Prostate gland (tissue), 2 donors: ENCODE results near the gene CHST11. TPM values are rescaled to one million over a fixed set of nuclear protein-coding genes. Genes with fewer than 3 reads are reported as not detected.

ENCODE experiments used
- DNase-seq: peaks from one replicate; pipeline ENCODE4 v3.0.0-alpha.2; 2019; ENCODE audit warnings: low spot score
- H3K27ac ChIP-seq, 2 donors: fragments of 200-600 bp; sonication (generic); 2 replicates each; pipeline ENCODE4 v1.5.1; 2017 to 2019
- H3K27me3 ChIP-seq: fragments of 200-600 bp; sonication (generic); replicated peaks from 2 replicates; pipeline ENCODE4 v1.5.1; 2019; ENCODE audit not compliant: insufficient read depth
- H3K36me3 ChIP-seq, 2 donors: fragments of 200-600 bp; sonication (generic); 1 replicate in 1 of 2; 2 replicates in 1 of 2; pipeline versions ENCODE4 v1.5.1 to v1.8.1; 2017 to 2019
- H3K4me1 ChIP-seq: fragments of 200-600 bp; sonication (generic); replicated peaks from 2 replicates; pipeline ENCODE4 v1.5.1; 2019
- H3K4me3 ChIP-seq, 2 donors: fragments of 200-600 bp; sonication (generic); 2 replicates each; pipeline ENCODE4 v1.5.1; 2017 to 2019
- H3K9me3 ChIP-seq: fragments of 200-600 bp; sonication (generic); 2 replicates; pipeline ENCODE4 v1.5.1; 2017
- POLR2A ChIP-seq: fragments of 450-650 bp; IDR thresholded peaks from one replicate; pipeline ENCODE4 v1.6.1; 2016; ENCODE audit warnings: antibody characterized with exemption, mild to moderate bottlenecking
- POLR2AphosphoS5 ChIP-seq: sonication (generic); formaldehyde crosslinking; IDR thresholded peaks from one replicate; pipeline ENCODE4 v1.6.1; 2017; ENCODE audit warnings: antibody characterized with exemption
- WGBS: methylation state at CpG from one replicate; pipeline ENCODE4 v1.1.5; 2018; 5-methylcytosine and 5-hydroxymethylcytosine counted together
- intact Hi-C: fragments of 100-400 bp; cut with DNase I; formaldehyde crosslinking; loops from one replicate; pipeline ENCODE4 v1.14.2; 2022
- total RNA-seq, 2 donors: library from RNA; depleted of rRNA; stranded (reverse); fragments of >200 nt; gene quantifications; one replicate each; pipeline ENCODE4 v1.1.0, GENCODE V29; 2016
- TF ChIP-seq, protein P1 (sequence below), 4 experiments: fragments of 200-600 bp in 2 of 4; fragments of 450-650 bp in 2 of 4; sonication (generic) in 2 of 4; IDR thresholded peaks; 1 replicate in 3 of 4; 2 replicates in 1 of 4; pipeline ENCODE4 v1.5.1; 2016 to 2019; ENCODE audit warnings: antibody characterized with exemption in 4 of 4, mild to moderate bottlenecking in 2 of 4, moderate library complexity in 2 of 4

Gene CHST11
- total RNA-seq, 2 donors from 2014 or later: 10.4 to 25.4 TPM

DNA sequence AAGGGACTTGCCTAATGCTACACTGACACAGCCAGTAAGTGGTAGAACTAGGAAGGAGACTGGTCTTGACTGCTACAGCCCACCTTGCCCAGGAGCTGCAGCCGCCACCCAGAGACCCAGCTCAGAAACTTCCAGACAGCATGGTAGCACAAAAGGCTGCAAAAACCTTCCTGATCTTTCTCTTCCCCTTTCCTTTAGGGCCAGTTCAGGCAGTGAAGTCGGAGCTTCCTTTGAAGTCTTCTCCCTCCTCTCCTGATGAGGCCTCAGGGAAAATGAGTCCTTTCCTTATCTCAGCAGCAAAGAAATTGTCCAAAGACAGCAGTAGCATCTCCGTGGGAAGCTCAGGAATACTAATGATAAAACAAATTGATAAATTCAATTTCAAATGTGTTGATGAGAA lies 21.0 kb upstream of the CHST11 start:
- 61% methylated on average over 3 of the region's 3 CpGs for WGBS
- H3K36me3 ChIP-seq: no peaks in the 10 kb centered on the region
- TF ChIP-seq POLR2A (no peak), POLR2AphosphoS5 (no peak)
- TF ChIP-seq, protein P1, sequence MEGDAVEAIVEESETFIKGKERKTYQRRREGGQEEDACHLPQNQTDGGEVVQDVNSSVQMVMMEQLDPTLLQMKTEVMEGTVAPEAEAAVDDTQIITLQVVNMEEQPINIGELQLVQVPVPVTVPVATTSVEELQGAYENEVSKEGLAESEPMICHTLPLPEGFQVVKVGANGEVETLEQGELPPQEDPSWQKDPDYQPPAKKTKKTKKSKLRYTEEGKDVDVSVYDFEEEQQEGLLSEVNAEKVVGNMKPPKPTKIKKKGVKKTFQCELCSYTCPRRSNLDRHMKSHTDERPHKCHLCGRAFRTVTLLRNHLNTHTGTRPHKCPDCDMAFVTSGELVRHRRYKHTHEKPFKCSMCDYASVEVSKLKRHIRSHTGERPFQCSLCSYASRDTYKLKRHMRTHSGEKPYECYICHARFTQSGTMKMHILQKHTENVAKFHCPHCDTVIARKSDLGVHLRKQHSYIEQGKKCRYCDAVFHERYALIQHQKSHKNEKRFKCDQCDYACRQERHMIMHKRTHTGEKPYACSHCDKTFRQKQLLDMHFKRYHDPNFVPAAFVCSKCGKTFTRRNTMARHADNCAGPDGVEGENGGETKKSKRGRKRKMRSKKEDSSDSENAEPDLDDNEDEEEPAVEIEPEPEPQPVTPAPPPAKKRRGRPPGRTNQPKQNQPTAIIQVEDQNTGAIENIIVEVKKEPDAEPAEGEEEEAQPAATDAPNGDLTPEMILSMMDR (IDR thresholded peaks at IDR 0.05): no peak

DNA sequence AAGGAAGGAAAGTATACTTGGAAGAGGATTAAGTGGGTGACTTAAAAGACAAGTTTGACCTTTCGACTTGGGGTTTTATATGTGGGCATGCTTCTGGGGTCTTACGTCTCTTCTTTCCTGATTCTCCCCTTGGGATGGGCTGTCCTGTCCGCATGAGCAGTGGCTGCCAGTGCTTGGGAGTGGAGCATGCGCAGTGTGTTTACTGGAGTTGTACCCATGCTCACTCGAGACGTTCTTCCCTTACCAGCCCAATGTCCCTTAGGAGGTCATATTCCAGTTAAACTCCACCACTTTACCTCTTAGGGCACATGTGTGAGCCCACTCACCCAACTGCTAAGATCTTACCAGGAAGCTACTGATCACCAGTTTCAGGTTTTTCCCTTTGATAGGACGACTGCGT lies 20.0 kb upstream of the CHST11 start:
- WGBS: 92% methylated on average over 8 of the region's 8 CpGs
- intact Hi-C loops: no loop called here
- no peaks in the 10 kb centered on the region for H3K27me3 ChIP-seq
- H3K36me3 ChIP-seq: no peaks in the 10 kb centered on the region
- no peak overlapping the region for H3K4me3 ChIP-seq
- H3K4me1 ChIP-seq: no peaks in the 10 kb centered on the region
- H3K27ac ChIP-seq: no peak overlapping the region
- DNase-seq: no peak
- TF ChIP-seq POLR2AphosphoS5 (no peak), POLR2A (no peak)
- TF ChIP-seq, protein P1 (IDR thresholded peaks at IDR 0.05): no peak
- H3K9me3 ChIP-seq: no peaks in the 10 kb centered on the region

More for the DNA sequence above, 21.0 kb upstream of the CHST11 start:
- Histone ChIP-seq H3K4me3 (no peak overlapping the region), H3K9me3 (no peaks in the 10 kb centered on the region), H3K27ac (no peak overlapping the region), H3K4me1 (no peaks in the 10 kb centered on the region), H3K27me3 (no peaks in the 10 kb centered on the region)
- no peak for DNase-seq
- intact Hi-C loops: no loop called here

DNA sequence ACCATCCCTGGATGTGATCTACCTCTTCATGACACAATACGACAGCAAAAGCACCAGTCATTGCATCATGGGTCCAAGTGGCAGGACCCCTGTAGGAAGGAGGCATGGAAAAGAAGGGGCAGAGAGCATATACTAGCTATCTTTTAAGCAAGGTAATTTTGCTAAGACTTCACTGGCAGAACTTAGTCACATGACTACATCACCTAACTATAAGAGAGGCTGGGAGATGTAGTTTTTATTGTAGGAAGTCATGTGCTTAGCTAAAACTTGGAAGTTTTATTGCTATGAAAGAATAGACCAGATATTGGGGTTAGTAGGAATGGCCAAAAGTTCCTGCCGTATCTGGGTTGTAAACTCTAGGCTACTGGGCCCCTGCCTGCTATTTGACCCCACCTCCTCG lies 18.6 kb upstream of the CHST11 start:
- no peaks in the 10 kb centered on the region for H3K9me3 ChIP-seq
- no peaks in the 10 kb centered on the region for H3K36me3 ChIP-seq
- no peak overlapping the region for H3K4me3 ChIP-seq
- H3K27ac ChIP-seq: no peak overlapping the region
- 83% methylated on average over 3 of the region's 3 CpGs for WGBS
- intact Hi-C loops: no loop called here
- no peaks in the 10 kb centered on the region for H3K4me1 ChIP-seq
- DNase-seq: no peak
- H3K27me3 ChIP-seq: no peaks in the 10 kb centered on the region
- TF ChIP-seq POLR2AphosphoS5 (no peak), POLR2A (no peak)
- TF ChIP-seq, protein P1 (IDR thresholded peaks at IDR 0.05): no peak

DNA sequence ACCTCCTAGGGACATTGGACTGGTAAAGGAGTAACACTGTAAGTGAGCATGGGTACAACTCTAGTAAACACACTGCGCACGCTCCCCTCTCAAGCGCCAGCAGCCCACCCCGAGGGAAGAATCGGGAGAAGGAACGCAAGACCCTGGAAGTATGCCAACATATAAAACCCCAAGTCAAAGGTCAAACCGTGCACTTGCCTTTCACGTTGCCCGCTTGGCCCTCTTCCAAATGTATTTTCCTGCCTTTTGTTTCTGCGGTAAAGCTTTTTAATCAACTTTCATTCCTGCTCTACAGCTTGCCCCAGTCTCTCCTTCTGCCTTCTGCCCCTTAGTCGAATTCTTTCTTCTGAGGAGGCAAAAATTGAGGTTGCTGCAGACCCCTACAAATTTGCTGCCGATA lies 17.6 kb upstream of the CHST11 start:
- H3K27me3 ChIP-seq: no peaks in the 10 kb centered on the region
- H3K4me3 ChIP-seq: no peak overlapping the region
- intact Hi-C loops: no loop called here
- DNase-seq: no peak
- no peaks in the 10 kb centered on the region for H3K9me3 ChIP-seq
- H3K36me3 ChIP-seq: no peaks in the 10 kb centered on the region
- H3K27ac ChIP-seq: no peak overlapping the region
- H3K4me1 ChIP-seq: no peaks in the 10 kb centered on the region
- TF ChIP-seq POLR2A (no peak), POLR2AphosphoS5 (no peak)
- TF ChIP-seq, protein P1 (IDR thresholded peaks at IDR 0.05): no peak
- WGBS: 70% methylated on average over 12 of the region's 12 CpGs

DNA sequence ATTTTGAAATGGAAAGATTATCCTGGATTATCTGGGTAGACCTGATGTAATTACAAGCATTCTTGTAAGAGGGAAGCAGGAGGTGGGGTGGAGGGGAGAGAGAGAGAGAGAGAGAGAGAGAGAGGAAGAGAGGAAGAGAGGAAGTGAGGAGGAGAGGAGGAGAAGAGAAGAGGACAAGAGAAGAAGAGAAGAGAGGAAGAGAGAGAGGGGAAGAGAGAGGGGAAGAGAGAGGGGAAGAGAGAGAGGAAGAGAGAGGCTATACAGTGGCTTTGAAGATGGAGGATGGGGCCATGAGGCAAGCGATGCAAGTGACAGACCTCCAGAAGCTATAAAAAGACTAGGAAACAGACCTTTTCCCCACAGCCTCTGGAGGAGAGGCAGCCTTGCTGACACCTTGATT lies 13.7 kb upstream of the CHST11 start:
- no peak for DNase-seq
- H3K27ac ChIP-seq: no peak overlapping the region
- H3K4me3 ChIP-seq: no peak overlapping the region
- no peaks in the 10 kb centered on the region for H3K27me3 ChIP-seq
- intact Hi-C loops: no loop called here
- TF ChIP-seq, protein P1 (IDR thresholded peaks at IDR 0.05): no peak
- TF ChIP-seq POLR2AphosphoS5: no peak
- no peaks in the 10 kb centered on the region for H3K4me1 ChIP-seq
- WGBS: 68% methylated on average over 1 of the region's 1 CpG
- H3K9me3 ChIP-seq: no peaks in the 10 kb centered on the region
- H3K36me3 ChIP-seq: no peaks in the 10 kb centered on the region
